Esophagus muscularis mucosa (tissue), 3 donors: ENCODE results near the gene ZNF530.

Experiments used
- POLR2A ChIP-seq: fragments of 450-650 bp; IDR thresholded peaks from one replicate; pipeline ENCODE4 v1.6.1; 2017; ENCODE audit warnings: antibody characterized with exemption, moderate library complexity, mild to moderate bottlenecking, low read depth
- TF ChIP-seq, protein P1 (sequence below), 3 experiments: fragments of 200-600 bp in 2 of 3; fragments of 450-650 bp in 1 of 3; sonication (generic) in 2 of 3; IDR thresholded peaks; one replicate each; pipeline ENCODE4 v1.5.1; 2017 to 2019; ENCODE audit warnings: antibody characterized with exemption in 3 of 3, mild to moderate bottlenecking in 2 of 3, moderate library complexity in 1 of 3

DNA sequence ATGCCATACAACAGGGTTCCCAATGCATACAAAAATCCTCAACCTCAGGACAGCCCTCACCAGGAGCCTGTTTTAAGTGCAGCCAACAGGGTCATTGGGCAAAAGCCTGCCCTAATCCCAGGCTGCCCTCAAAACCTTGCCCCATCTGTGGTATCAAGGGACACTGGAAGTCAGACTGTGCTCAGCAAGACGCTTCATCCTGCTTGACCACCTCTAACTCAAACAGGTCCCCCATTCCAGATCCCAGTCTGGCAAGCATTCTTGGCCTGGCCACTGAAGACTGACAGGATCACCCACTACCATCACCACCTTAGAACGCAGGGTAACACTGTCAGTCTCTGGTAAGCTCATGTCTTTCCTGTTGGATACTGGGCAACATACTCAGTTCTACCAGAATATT, 54.0 kb downstream of the ZNF530 start:
- no peak for TF ChIP-seq POLR2A
- TF ChIP-seq, protein P1, sequence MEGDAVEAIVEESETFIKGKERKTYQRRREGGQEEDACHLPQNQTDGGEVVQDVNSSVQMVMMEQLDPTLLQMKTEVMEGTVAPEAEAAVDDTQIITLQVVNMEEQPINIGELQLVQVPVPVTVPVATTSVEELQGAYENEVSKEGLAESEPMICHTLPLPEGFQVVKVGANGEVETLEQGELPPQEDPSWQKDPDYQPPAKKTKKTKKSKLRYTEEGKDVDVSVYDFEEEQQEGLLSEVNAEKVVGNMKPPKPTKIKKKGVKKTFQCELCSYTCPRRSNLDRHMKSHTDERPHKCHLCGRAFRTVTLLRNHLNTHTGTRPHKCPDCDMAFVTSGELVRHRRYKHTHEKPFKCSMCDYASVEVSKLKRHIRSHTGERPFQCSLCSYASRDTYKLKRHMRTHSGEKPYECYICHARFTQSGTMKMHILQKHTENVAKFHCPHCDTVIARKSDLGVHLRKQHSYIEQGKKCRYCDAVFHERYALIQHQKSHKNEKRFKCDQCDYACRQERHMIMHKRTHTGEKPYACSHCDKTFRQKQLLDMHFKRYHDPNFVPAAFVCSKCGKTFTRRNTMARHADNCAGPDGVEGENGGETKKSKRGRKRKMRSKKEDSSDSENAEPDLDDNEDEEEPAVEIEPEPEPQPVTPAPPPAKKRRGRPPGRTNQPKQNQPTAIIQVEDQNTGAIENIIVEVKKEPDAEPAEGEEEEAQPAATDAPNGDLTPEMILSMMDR (IDR thresholded peaks at IDR 0.05): no peak
